Measurements from ENCODE around the gene RWDD3. TPM values are rescaled to one million over a fixed set of nuclear protein-coding genes. Genes with fewer than 3 reads are reported as not detected.

RWDD3 gene
- total RNA-seq, 1 donor from 2014 or later, result 17.1 TPM

DNA sequence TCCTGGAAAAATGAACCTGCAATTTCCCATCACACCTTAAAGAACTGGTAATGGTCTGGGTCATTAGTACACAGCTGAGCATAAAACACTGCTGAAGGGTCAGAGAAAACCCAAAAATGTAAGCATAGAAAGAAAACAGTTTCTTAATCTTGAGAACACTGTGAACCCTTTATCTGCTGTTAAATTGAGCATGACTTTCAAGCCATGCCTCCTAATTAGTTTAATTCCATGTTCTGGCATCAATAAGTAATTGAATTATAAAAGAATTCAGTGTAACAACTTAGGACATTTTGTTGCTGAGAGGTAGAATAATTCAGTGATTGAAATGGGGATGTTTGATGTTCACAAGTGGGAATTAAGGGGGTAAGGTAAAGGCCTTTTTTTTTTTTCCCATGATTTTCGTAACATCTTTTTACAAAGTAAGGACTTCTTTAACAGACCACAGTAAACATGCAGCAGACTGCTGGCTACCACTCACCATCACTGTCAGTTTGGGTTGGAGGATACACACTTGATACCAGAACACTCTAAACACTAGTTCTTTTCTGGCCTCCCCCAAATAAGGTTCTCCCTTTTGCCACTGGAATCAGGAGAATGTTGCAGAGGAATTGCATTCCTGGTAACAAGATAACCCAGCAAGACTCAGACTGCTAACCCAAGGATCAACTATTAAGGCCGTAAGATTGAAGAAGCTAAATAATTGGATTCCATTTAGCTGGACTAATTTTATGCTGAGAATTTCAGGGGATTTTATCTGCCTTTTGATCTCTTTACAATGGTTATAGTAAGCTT lies 3.0 kb downstream of the RWDD3 start:
- Mint-ChIP-seq H3K9me3 (no peaks in the 10 kb centered on the region), H3K4me1 (peaks cover 40% of the 10 kb centered on the region), H3K4me3 (no peak overlapping the region), H3K36me3 (ENCODE audit: low read depth) (peaks cover 42% of the 10 kb centered on the region), H3K27ac (no peak overlapping the region), H3K27me3 (no peaks in the 10 kb centered on the region)
- TF ChIP-seq, protein P1, sequence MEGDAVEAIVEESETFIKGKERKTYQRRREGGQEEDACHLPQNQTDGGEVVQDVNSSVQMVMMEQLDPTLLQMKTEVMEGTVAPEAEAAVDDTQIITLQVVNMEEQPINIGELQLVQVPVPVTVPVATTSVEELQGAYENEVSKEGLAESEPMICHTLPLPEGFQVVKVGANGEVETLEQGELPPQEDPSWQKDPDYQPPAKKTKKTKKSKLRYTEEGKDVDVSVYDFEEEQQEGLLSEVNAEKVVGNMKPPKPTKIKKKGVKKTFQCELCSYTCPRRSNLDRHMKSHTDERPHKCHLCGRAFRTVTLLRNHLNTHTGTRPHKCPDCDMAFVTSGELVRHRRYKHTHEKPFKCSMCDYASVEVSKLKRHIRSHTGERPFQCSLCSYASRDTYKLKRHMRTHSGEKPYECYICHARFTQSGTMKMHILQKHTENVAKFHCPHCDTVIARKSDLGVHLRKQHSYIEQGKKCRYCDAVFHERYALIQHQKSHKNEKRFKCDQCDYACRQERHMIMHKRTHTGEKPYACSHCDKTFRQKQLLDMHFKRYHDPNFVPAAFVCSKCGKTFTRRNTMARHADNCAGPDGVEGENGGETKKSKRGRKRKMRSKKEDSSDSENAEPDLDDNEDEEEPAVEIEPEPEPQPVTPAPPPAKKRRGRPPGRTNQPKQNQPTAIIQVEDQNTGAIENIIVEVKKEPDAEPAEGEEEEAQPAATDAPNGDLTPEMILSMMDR (IDR thresholded peaks at IDR 0.05), result no peak
- intact Hi-C loops (cut with micrococcal nuclease), result no loop called here
- ChIA-PET POLR2A (no interaction called here), CTCF (no interaction called here)
- DNase-seq, result no peak
- ATAC-seq (ENCODE audit: low read depth), result no peak

DNA sequence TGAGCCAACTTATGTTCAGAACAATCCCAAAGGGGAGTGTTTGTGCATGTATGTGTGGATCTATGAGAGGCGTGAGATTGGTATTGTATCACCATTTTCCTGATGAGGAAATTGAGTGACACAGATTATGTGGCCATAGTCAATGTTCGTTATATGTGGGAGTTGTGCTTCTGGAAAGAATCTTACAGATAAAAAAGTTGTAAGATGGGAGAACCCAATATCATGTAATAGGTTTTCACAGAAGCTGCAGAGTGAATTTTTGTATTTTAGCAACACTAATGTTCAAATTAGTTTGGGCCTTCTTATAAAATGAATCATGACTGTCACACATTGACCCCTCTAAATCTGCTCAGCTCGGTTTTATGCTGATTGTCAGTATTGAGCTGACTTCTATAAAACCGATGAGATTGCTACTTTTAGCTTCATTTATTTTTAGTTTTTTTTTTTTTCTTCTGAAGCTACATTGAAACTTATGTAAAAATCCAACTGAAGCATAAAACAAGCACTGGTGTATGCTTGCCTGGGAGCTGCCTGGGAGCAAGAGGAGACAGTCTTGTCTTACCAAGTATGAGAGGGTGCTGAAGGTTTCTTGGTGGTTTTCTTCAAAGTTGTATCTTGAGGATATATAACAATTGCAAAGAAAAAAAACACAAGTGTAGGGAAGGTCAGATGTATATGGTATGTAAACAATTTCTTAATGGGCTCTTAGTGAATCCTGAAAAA lies 4.1 kb downstream of the RWDD3 start:
- ATAC-seq (ENCODE audit: low read depth), result no peak
- TF ChIP-seq, protein P1 (IDR thresholded peaks at IDR 0.05), result no peak
- intact Hi-C loops (cut with micrococcal nuclease), result no loop called here
- Mint-ChIP-seq H3K4me1 (peaks cover 38% of the 10 kb centered on the region), H3K27me3 (no peaks in the 10 kb centered on the region), H3K4me3 (no peak overlapping the region), H3K9me3 (no peaks in the 10 kb centered on the region), H3K27ac (no peak overlapping the region), H3K36me3 (ENCODE audit: low read depth) (peaks cover 49% of the 10 kb centered on the region)
- ChIA-PET POLR2A (no interaction called here), CTCF (no interaction called here)
- no peak for DNase-seq

DNA sequence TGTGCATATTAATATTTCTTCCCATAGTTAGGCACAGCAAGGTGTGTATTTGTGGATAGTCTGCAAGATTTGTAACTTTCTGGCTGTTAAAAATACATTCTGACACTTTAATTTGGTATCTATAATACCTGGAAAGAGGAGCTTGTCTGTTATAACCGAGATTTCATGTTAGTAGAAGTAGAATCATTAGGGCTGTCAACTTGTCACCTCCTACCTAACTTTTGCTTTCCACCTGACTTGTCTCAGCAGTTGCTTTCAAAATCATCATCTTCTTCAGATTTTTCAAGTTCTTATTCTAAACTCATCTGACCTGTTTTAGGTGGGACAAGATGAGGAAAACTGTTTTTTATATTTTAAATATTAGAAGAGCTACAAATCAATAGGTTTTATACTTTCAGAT lies 11.0 kb downstream of the RWDD3 start:
- Mint-ChIP-seq H3K4me3 (no peak overlapping the region), H3K27ac (no peak overlapping the region), H3K9me3 (no peaks in the 10 kb centered on the region), H3K27me3 (no peaks in the 10 kb centered on the region), H3K4me1 (peaks cover 6% of the 10 kb centered on the region), H3K36me3 (ENCODE audit: low read depth) (peaks cover 69% of the 10 kb centered on the region)
- DNase-seq, result no peak
- POLR2A ChIA-PET, result no interaction called here
- CTCF ChIA-PET, result interaction anchor here (0.9 to 1.8 kb wide), 2 partner anchors 11 to 130 kb away, joined by 3 to 9 read pairs; partner anchors contain the start of gene RWDD3
- TF ChIP-seq, protein P1 (IDR thresholded peaks at IDR 0.05), result no peak
- no peak for ATAC-seq (ENCODE audit: low read depth)
- intact Hi-C loops (cut with micrococcal nuclease), result no loop called here

DNA sequence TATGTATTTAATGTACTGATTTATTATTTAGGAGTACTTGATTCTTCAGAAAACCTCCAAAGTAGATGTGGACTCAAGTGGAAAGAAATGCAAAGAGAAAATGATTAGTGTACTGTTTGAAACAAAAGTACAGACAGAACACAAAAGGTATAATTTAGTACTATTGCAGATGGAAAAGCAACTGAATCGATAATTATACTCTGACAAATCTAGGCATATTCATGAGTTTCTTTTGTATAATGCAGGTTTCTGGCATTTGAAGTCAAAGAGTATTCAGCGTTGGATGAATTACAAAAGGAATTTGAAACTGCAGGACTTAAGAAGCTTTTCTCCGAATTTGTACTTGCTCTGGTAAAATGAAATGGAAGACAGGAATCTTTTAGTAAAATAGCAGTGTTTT lies 12.5 kb downstream of the RWDD3 start:
- H3K4me1 Mint-ChIP-seq, result peaks cover 6% of the 10 kb centered on the region
- H3K4me3 Mint-ChIP-seq, result no peak overlapping the region
- no peak for DNase-seq
- TF ChIP-seq, protein P1 (IDR thresholded peaks at IDR 0.05), result no peak
- POLR2A ChIA-PET, result no interaction called here
- CTCF ChIA-PET, result no interaction called here
- H3K27ac Mint-ChIP-seq, result no peak overlapping the region
- intact Hi-C loops (cut with micrococcal nuclease), result no loop called here
- peaks cover 54% of the 10 kb centered on the region for H3K36me3 Mint-ChIP-seq (ENCODE audit: low read depth)
- H3K27me3 Mint-ChIP-seq, result no peaks in the 10 kb centered on the region
- no peaks in the 10 kb centered on the region for H3K9me3 Mint-ChIP-seq
- no peak for ATAC-seq (ENCODE audit: low read depth)

DNA sequence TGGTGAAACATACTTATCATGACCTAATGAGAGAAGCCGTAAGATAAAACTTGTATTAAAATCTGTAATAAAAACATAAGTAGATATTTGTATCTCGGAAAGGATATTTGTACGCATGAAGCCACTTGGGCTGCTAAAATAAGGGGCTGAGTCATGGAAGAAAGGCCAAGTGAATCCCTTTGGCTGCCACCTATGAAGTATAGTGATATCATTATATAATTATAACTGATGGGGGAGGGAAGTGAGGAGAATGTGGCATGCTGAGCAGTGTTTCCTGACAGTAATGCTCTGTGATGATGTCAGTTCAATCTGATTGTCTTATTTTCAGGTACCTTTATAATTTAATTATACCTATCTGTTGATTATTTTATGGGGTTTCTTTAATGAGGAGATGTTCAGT lies 13.6 kb downstream of the RWDD3 start:
- intact Hi-C loops (cut with micrococcal nuclease), result no loop called here
- Mint-ChIP-seq H3K9me3 (no peaks in the 10 kb centered on the region), H3K4me1 (peaks cover 14% of the 10 kb centered on the region), H3K27ac (no peak overlapping the region), H3K36me3 (ENCODE audit: low read depth) (peaks cover 52% of the 10 kb centered on the region), H3K4me3 (no peak overlapping the region), H3K27me3 (no peaks in the 10 kb centered on the region)
- DNase-seq (no peak), ATAC-seq (ENCODE audit: low read depth) (no peak)
- ChIA-PET CTCF (no interaction called here), POLR2A (no interaction called here)
- TF ChIP-seq, protein P1 (IDR thresholded peaks at IDR 0.05), result no peak
